ENCODE data around the gene CLIC2. TPM values are rescaled to one million over a fixed set of nuclear protein-coding genes. Genes with fewer than 3 reads are reported as not detected.

The CLIC2 gene
- total RNA-seq, 1 experiment from 2014 or later, result 0.89 TPM

DNA sequence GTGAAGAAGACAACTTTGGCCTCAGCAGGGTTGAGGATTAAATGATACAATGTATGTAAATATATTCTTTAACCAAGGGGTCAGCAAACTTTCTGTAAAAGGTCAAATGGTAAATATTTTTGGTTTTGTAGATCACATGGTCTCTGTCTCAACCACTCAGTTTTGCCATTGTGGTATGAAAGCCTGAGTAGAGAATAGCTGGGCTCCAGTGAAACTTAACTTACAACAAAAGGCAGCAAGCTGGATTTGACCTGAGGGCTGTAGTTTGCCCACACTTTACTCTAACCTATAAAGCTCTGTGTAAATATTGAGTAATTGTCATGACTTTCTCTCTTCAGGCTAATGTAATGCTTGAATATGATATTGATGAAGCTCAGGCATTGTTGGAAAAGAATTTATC is 98.5 kb downstream of the CLIC2 start:
- H3K9me3 ChIP-seq (ENCODE audit: control insufficient read depth in 1 of 2, insufficient read depth in 1 of 2, low read depth in 1 of 2, low read length in 2 of 2), result no peaks in the 10 kb centered on the region
- H3K79me2 ChIP-seq (ENCODE audit: insufficient read depth, low read length), result peaks cover 35% of the 10 kb centered on the region
- POLR2A ChIA-PET, result no interaction called here
- no peak for TF ChIP-seq SP1 (IDR thresholded peaks at IDR 0.05; ENCODE audit: low read depth)
- TF ChIP-seq YY1 (IDR thresholded peaks at IDR 0.05; ENCODE audit: extremely low read depth, insufficient replicate concordance, low read depth, low read length), result no peak
- no peak for TF ChIP-seq POLR2AphosphoS5 (IDR thresholded peaks at IDR 0.05; ENCODE audit: low read depth, low read length)
- no peak for TF ChIP-seq CTCF (IDR thresholded peaks at IDR 0.05 in 2 of 3, conservative IDR thresholded peaks at IDR 0.05 in 1 of 3; ENCODE audit: borderline replicate concordance in 1 of 3, insufficient read depth in 1 of 3, low read depth in 2 of 3, low read length in 2 of 3)
- TF ChIP-seq RAD21 (IDR thresholded peaks at IDR 0.05; ENCODE audit: low read depth), result no peak
- no peak for TF ChIP-seq CEBPB (IDR thresholded peaks at IDR 0.05; ENCODE audit: low read depth)
- TF ChIP-seq CBX3 (IDR thresholded peaks at IDR 0.05; ENCODE audit: low read depth), result no peak
- no peak for TF ChIP-seq ZNF274 (IDR thresholded peaks at IDR 0.05; ENCODE audit: low read depth, low read length)
- TF ChIP-seq SIN3A (IDR thresholded peaks at IDR 0.05; ENCODE audit: low read depth), result no peak
- no peak for TF ChIP-seq SRF (IDR thresholded peaks at IDR 0.05; ENCODE audit: low read depth)
- no peak for TF ChIP-seq EZH2phosphoT487 (IDR thresholded peaks at IDR 0.05; ENCODE audit: borderline replicate concordance)
- no peak overlapping the region for H3K9ac ChIP-seq (ENCODE audit: low read length)
- H3K27me3 ChIP-seq (ENCODE audit: insufficient read depth, low read length), result no peaks in the 10 kb centered on the region
- H3K4me2 ChIP-seq (ENCODE audit: low read length), result no peak overlapping the region
- H3K4me3 ChIP-seq (replicated peaks in 1 of 2; ENCODE audit: low read depth in 1 of 2, low read length in 2 of 2), result no peak overlapping the region
- no peaks in the 10 kb centered on the region for H3K9me2 ChIP-seq (ENCODE audit: insufficient read depth)
- CTCF ChIA-PET, result no interaction called here
- DNase-seq (ENCODE audit: low read depth, low spot score), result no peak
- no peaks in the 10 kb centered on the region for H4K20me1 ChIP-seq (ENCODE audit: insufficient read depth)
- no peak overlapping the region for H2AFZ ChIP-seq (ENCODE audit: low read depth, low read length, poor library complexity, severe bottlenecking)
- no TSS peak for BruUV-seq (replicated peaks)
- peaks cover 3 to 10% of the 10 kb centered on the region in 2 experiments; a peak in 2 of 4 replicates for H3K36me3 ChIP-seq (ENCODE audit: control insufficient read depth in 1 of 2, insufficient read depth in 2 of 2, low read length in 2 of 2)
- intact Hi-C loops (cut with micrococcal nuclease), result no loop called here
- H3K4me1 ChIP-seq (ENCODE audit: control insufficient read depth in 1 of 2, insufficient read depth in 2 of 2, low read length in 2 of 2), result no peaks in the 10 kb centered on the region
- RAD21 ChIA-PET (ENCODE audit: low non-redundant PET in 1 of 2, low total read pairs in 2 of 2, uncharacterized antibody in 2 of 2, unreplicated experiment in 2 of 2), result no interaction called here
- no peak for ATAC-seq
- H3K27ac ChIP-seq (ENCODE audit: low read depth, low read length), result no peak overlapping the region
